HEK293 (cell line): ENCODE measurements around the gene MISP3.
A peak's percentile ranks its signal among the peaks of the same experiment; 100 is the strongest.

Experiments
- CTCF ChIA-PET: fragments of 350-600 bp; formaldehyde crosslinking; extraction: SDS; loops from one replicate; lab custom pipeline; 2021; ENCODE audit warnings: antibody characterized with exemption; lab: Yijun Ruan, JAX
- POLR2A ChIA-PET: fragments of 300-600 bp; formaldehyde crosslinking; extraction: SDS; loops from one replicate; lab custom pipeline; 2020; ENCODE audit warnings: antibody characterized with exemption, inconsistent platforms; lab: Yijun Ruan, JAX
- H3K27ac ChIP-seq: fragments of 200-500 bp; sonication (Bioruptor generic); 2 replicates; pipeline ENCODE4 v1.5.1; 2014; ENCODE audit warnings: low read depth, low read length, control low read depth, inconsistent platforms; ENCODE audit errors: extremely low read depth
- H3K36me3 ChIP-seq, 2 experiments: fragments of 200-500 bp in 1 of 2; sonication (Bioruptor generic) in 1 of 2; 1 replicate in 1 of 2; 2 replicates in 1 of 2; pipeline ENCODE4 v1.5.1; 2014 to 2017; ENCODE audit warnings: inconsistent platforms in 2 of 2, low read length in 2 of 2; ENCODE audit not compliant: control insufficient read depth in 2 of 2, insufficient read depth in 1 of 2
- H3K4me1 ChIP-seq: fragments of 200-500 bp; sonication (Bioruptor generic); 2 replicates; pipeline ENCODE4 v1.5.1; 2014; ENCODE audit warnings: mild to moderate bottlenecking, low read length, inconsistent platforms; ENCODE audit not compliant: control insufficient read depth, insufficient read depth
- H3K4me3 ChIP-seq: 2 replicates; pipeline ENCODE4 v1.5.1; 2011; ENCODE audit warnings: low read depth, mild to moderate bottlenecking, control low read depth, low read length, moderate library complexity
- H3K9me3 ChIP-seq: fragments of 200-500 bp; sonication (Bioruptor generic); 2 replicates; pipeline ENCODE4 v1.5.1; 2014; ENCODE audit warnings: low read depth, low read length, inconsistent platforms; ENCODE audit not compliant: control insufficient read depth, insufficient read depth
- BCL6B ChIP-seq: fragments of 450-650 bp; formaldehyde crosslinking; IDR thresholded peaks from 2 replicates; pipeline ENCODE4 v1.5.1; 2017; ENCODE audit warnings: missing biosample characterization, missing genetic modification characterization
- CTCF ChIP-seq: fragments of 450-650 bp; formaldehyde crosslinking; IDR thresholded peaks from 2 replicates; pipeline ENCODE4 v1.5.1; 2016; ENCODE audit warnings: missing biosample characterization, missing genetic modification characterization
- MYNN ChIP-seq: fragments of 450-650 bp; formaldehyde crosslinking; IDR thresholded peaks from 2 replicates; pipeline ENCODE4 v1.5.1; 2016; ENCODE audit warnings: missing biosample characterization, missing genetic modification characterization, borderline replicate concordance
- REST ChIP-seq: fragments of 450-650 bp; formaldehyde crosslinking; IDR thresholded peaks from 2 replicates; pipeline ENCODE4 v1.5.1; 2016; ENCODE audit warnings: missing biosample characterization, missing genetic modification characterization
- ZFP3 ChIP-seq: fragments of 450-650 bp; formaldehyde crosslinking; IDR thresholded peaks from 2 replicates; pipeline ENCODE4 v1.5.1; 2016; ENCODE audit warnings: low read depth, missing biosample characterization, missing genetic modification characterization
- ZFP41 ChIP-seq: fragments of 450-650 bp; formaldehyde crosslinking; IDR thresholded peaks from 2 replicates; pipeline ENCODE4 v1.5.1; 2016; ENCODE audit warnings: missing biosample characterization, missing genetic modification characterization, borderline replicate concordance
- ZNF488 ChIP-seq: fragments of 450-650 bp; formaldehyde crosslinking; IDR thresholded peaks from 2 replicates; pipeline ENCODE4 v1.5.1; 2016; ENCODE audit warnings: missing biosample characterization, missing genetic modification characterization
- ZNF747 ChIP-seq: fragments of 450-650 bp; formaldehyde crosslinking; IDR thresholded peaks from 2 replicates; pipeline ENCODE4 v1.5.1; 2016; ENCODE audit warnings: missing biosample characterization, missing genetic modification characterization

Gene MISP3

GRCh38 chr19:14081797-14082674 lies 9.4 kb downstream of the MISP3 start:
- Histone ChIP-seq H3K4me3 (peak overlapping the region; percentile 72), H3K4me1 (no peaks in the 10 kb centered on the region; the same call in 1 of the 2 replicates)
- CTCF ChIA-PET = interaction anchor here (0.5 to 2.6 kb wide), 8 partner anchors 9 to 266 kb away, joined by 3 to 15 read pairs (median 4); partner anchors contain the start of genes ASF1B and MISP3

GRCh38 chr19:14082675-14082960 lies 10.0 kb downstream of the MISP3 start:
- H3K36me3 ChIP-seq = peaks cover 0 to 4% of the 10 kb centered on the region in 2 experiments; a peak in 1 of 3 replicates
- POLR2A ChIA-PET = interaction anchor here (0.7 to 2.0 kb wide), 2 partner anchors 54 to 77 kb away, joined by 3 to 11 read pairs; partner anchors contain the start of gene ASF1B
- no peak for TF ChIP-seq ZNF747
- TF ChIP-seq MYNN (tag by site-specific recombination) = peak; percentile 91
- no peaks in the 10 kb centered on the region for H3K9me3 ChIP-seq
- CTCF ChIA-PET = interaction anchor here (0.6 to 0.8 kb wide), 4 partner anchors 30 to 266 kb away, joined by 3 to 6 read pairs (median 4); a partner anchor contains a TSS
- no peak overlapping the region for H3K27ac ChIP-seq
- H3K4me1 ChIP-seq = no peaks in the 10 kb centered on the region; the same call in 1 of the 2 replicates
- H3K4me3 ChIP-seq = no peak overlapping the region

More at GRCh38 chr19:14081797-14082674, 9.4 kb downstream of the MISP3 start:
- POLR2A ChIA-PET = interaction anchor here (0.6 to 2.0 kb wide), 3 partner anchors 8 to 55 kb away, joined by 3 to 11 read pairs (median 5); partner anchors contain the start of gene ASF1B
- H3K27ac ChIP-seq = no peak overlapping the region; the same call in 1 of the 2 replicates
- H3K36me3 ChIP-seq = no peaks in the 10 kb centered on the region; a peak in 1 of 3 replicates
- no peaks in the 10 kb centered on the region for H3K9me3 ChIP-seq
- TF ChIP-seq ZFP3 (tag by site-specific recombination) = no peak
- TF ChIP-seq BCL6B (tag by site-specific recombination) = no peak
- 0 out of 2 replicates have a peak, but pooled peaks have one; percentile 12 for TF ChIP-seq CTCF (tag by site-specific recombination)
- TF ChIP-seq REST = no peak
- no peak for TF ChIP-seq ZNF488

- Histone ChIP-seq H3K27ac (no peak within 1 kb of the TSS), H3K4me1 (no peaks in the 10 kb centered on the region; the same call in 1 of the 2 replicates), H3K4me3 (no peak within 1 kb of the TSS), H3K9me3 (no peaks in the 10 kb centered on the region), H3K36me3 (peaks cover 4 to 14% of the 10 kb centered on the region in 2 experiments; a peak in 2 of 3 replicates)
- CTCF ChIA-PET = interaction anchor here (0.7 to 1.6 kb wide), 3 partner anchors 10 to 456 kb away, joined by 3 to 4 read pairs (median 3); no protein-coding TSS in a partner anchor
- POLR2A ChIA-PET = interaction anchor here (0.6 kb wide), 1 partner anchor 386 kb away, joined by 3 read pairs; no protein-coding TSS in a partner anchor
- TF ChIP-seq ZFP41 (tag by site-specific recombination) = no peak
- TF ChIP-seq, all 188 proteins: peak for 0
These were observed 12.9 kb downstream of the MISP3 start, which contains the start of gene C19orf67 for GRCh38 chr19:14085309-14085995. C19orf67 (minus strand) TSS chr19:14085783; CDS start chr19:14085627, 156 bp downstream.
